Effector CD4-positive, alpha-beta T cell (primary cell): ENCODE measurements around the gene FOXJ3.

Experiments
- DNase-seq: peaks from one replicate; pipeline ENCODE4 v3.0.0-alpha.2; 2020

FOXJ3 gene

DNA sequence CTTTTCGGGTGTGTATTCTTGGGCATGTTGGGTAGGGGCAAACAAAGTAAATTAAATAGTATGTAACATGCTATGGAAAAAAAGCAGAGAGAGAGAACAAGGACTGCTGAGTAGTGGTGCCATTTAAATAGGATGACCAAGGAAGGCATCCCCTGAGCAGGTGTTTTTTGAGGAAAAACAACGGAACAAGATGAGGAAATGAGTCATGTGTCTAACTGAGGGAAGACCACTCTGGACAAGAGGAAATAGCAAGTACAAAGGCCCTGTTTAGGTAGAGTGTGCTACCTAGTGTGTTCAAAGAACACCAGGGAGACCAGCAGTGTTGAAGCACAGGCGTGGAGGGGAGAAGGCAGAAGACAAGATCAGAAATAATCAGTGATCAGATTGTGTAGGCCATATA lies 150.4 kb downstream of the FOXJ3 start:
- DNase-seq: no peak

DNA sequence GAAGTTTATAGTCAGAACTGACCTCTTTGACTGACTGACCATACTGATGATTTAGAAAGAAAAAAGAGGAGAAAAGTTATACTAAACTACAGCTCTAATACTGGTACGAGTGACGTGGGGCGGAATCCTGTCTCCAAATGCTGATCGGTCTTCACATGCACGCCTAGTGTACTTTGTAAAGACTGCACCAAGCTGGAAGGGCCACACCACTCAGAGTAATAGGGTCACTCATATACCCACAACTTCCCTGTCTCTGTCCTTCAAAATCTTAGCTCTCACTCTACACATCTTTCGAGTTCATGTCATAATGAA lies 151.1 kb downstream of the FOXJ3 start:
- no peak for DNase-seq

DNA sequence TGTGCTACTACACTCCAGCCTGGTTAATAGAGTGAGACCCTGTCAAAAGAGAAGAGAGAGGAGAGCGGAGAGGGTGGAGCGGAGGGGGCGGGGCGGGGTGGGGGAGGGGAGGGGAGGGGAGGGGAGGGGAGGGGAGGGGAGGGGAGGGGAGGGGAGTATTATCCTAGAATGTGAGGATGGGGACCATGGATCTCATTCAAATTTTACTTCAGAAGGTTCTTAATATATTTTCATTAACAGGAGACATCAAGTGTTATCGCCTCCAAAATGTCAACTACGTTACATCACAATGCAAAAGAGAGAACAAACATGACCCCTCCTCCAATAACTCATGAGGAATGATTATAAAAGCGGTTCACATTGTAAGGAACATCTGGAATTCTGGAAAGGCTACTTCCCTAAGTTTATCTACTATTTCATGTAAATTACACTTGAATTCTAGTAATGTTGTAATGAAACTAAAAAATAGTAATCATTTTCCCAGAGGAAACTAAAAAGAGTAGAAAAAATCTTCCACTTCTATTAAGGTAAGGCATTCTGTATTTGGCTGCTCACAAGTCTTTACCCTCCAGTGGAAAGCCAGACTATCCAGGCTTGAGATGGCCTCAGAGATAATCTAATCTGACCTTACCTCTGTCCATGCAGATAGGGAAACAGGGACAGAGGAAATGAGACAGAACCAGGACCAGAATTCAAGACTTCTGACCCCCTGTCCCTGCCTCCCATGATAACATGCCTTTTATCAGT lies 151.7 kb downstream of the FOXJ3 start:
- DNase-seq: no peak

DNA sequence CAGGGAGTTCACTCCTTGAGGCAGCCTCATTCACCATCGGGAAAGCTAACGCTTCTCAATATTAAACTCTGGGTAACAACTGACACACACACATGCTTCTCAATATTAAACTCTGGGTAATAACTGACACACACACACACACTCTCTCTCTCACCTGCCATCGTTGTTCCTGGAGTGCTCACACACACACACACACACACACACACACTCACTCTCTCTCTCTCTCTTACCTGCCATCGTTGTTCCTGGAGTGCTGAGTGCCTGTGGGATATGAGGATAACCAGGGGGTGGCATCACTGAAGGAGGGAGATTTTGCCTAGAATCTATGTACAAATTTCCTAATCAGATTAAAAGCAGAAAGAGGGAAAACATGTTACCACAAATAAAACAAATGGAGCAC lies 153.3 kb downstream of the FOXJ3 start:
- no peak for DNase-seq

GRCh38 chr1:42179900-42180329 lies 155.1 kb downstream of the FOXJ3 start:
- no peak for DNase-seq

GRCh38 chr1:42179275-42179674 lies 155.8 kb downstream of the FOXJ3 start:
- DNase-seq: no peak

GRCh38 chr1:42178249-42178648 lies 156.8 kb downstream of the FOXJ3 start:
- no peak for DNase-seq

DNA sequence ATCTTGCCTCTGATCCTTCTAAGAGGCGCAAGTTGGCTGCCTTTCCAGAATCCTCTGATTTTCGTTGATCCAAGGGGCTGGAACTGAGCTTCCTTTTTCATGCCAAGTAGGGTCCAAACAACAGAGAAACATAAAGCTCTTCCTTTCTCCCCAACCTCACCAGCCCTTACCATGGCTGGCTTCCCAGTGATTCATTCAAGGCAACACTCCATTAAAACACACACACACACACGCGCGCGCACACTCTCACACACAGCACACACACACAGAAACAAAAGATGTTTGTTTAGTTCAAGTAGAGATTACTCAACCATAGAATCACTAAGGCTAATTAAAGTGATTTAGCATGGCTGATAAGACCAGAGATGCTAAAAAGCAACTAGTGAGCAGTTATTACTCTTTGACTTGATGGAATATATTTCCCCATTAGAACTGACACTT lies 157.5 kb downstream of the FOXJ3 start:
- no peak for DNase-seq

DNA sequence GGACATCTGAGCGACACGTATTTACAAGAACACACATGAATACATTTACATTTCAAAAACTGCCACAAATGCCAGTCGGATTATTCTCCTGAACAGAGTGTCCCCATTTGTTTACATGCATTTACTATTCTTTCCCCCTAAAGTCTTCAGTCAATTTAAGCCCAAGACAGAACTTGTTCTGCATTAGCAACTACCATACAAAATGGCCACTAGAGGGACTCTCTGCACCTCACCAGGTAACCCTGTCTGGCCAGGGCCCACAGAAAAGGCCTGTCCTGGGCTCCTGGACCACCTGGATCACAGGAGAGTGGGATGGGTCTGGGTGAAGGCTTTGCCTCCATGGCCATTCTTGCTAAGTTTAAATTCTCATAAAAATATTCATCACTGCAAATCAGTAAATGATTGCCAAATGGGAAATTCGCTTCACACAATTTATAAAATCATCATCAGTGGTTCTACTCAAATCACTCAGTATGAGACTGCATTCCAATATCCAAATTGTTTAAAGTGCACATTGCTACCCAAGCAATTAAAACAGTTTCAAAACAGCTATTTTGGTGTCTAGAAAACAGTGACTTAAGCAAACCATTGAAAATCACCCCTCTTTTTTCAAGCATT lies 158.0 kb downstream of the FOXJ3 start:
- no peak for DNase-seq

- no peak for DNase-seq
Measured at GRCh38 chr1:42175314-42176054, 159.6 kb downstream of the FOXJ3 start.

GRCh38 chr1:42173961-42174735 lies 160.9 kb downstream of the FOXJ3 start:
- DNase-seq: no peak

DNA sequence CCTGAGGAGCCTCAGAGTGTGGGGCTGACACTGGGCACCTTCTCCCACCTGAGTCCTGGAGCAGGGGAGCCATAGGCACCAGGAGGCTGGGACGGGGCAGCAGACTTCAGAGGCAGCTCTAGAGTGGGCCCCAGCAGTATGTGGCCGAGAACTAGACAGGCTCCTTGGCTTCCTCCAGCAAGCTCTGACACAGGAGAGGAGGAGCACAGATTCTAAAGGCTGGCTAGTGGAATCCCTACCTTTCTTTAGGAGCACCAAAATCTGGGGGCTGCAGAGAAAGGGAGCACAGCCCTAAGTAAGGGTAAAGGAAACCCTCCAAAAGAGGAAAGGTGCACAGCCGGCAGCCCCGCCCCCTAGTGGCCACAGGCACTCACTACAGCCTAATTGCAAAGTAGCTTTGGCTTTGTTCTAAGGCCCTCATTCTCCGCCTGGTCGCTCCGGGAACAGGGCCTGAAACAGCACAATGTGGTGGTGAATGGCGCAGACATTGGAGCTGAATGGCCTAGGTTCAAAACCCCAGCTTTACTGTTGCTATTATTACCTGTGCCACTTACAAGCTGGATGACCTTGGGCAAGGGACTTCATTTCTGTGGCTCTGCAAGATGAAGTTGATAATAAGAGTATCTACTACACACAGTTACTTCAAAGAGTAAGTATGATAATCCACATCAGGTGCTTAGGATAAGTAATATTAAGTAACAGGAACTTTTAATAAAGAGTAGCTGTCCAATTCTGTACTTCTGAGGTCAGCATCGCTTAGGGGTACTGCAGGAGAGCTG lies 161.7 kb downstream of the FOXJ3 start:
- DNase-seq: peak; percentile 60

GRCh38 chr1:42172381-42173133 lies 162.5 kb downstream of the FOXJ3 start:
- DNase-seq: no peak

DNA sequence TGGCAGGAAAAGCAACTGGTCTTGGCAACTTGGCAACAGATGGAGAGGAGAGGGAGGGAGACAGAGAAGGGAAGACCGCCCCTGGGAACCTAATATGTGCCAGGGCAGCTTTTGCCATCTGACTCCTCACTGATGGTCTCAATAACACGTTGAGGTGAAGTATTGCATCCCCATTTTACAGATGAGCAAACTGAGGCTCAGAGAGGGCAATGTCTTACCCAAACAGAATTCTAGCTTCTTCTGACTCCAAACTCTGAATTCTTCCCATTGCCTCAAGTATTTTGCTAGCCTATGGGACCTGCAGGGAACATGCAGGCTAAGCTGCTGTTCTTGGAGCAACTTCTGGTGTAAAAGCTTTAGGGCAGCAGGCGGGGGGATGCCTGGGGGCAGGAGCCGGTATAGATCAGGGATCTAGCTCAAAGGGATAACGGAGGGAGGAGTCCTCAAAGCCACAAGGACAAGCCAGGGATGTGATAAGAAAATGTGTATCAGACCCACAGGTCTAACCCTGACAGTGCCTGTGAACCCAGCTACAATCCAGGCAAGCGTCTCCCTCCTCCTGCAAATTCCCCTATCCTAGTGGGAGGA lies 163.3 kb downstream of the FOXJ3 start:
- DNase-seq: no peak

DNA sequence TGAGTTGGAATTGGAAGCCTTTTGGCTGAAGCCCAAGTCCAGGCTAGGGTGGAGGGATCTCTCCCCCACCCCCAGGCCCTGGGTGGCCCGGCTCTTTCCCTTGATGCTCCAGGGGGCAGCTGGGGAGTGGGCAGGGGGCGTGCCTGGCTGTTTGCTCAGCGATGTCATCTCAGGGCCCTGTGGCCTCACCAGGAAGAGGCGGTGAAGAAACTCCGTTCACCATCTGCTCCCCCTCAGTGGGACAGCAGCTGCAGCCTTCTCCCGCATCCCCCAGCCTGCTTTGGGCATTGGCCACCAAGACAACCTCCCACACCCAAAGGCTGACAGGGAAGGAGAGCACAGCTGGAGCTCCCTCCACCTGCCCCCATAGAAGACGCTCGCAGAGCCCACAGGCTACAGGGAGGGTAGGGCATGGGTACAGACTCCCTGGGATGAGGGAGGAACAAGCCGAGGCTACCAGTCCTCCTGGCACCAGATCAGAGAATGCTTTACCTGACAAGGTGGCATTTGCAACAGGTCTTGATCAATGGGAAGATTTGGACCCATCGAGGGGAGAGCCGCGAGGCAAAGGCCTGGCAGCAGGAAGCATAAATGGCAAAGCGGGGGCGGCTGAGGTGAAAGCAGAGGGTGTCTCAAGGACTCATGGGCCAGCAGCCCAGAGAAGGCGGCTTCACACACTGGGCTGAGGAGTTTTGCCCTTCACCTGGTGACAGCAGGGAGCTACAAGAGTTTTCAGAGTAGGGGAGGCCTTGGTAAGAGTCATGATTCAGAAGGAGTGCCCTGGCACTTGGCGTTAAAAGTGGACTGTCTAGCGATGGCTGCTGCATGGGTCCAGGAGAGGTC lies 164.0 kb downstream of the FOXJ3 start:
- DNase-seq: no peak

GRCh38 chr1:42168763-42169162 lies 166.3 kb downstream of the FOXJ3 start:
- DNase-seq: no peak

DNA sequence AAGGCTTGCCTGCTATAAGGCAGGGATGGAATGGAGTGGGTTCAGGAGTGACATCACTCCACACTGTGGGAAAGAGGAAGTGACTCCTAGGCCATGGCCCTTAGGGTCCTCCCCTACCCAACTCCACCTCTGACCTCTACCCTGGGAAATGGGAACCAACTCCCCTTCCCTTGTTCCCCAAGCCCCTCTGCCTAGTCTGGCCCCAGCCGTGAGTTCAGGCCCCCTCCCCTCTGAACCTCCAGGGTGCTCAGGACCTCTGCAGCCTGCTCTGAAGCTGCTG lies 166.7 kb downstream of the FOXJ3 start:
- DNase-seq: no peak

- no peak for DNase-seq
Measured at GRCh38 chr1:42167611-42168390, 167.2 kb downstream of the FOXJ3 start.

DNA sequence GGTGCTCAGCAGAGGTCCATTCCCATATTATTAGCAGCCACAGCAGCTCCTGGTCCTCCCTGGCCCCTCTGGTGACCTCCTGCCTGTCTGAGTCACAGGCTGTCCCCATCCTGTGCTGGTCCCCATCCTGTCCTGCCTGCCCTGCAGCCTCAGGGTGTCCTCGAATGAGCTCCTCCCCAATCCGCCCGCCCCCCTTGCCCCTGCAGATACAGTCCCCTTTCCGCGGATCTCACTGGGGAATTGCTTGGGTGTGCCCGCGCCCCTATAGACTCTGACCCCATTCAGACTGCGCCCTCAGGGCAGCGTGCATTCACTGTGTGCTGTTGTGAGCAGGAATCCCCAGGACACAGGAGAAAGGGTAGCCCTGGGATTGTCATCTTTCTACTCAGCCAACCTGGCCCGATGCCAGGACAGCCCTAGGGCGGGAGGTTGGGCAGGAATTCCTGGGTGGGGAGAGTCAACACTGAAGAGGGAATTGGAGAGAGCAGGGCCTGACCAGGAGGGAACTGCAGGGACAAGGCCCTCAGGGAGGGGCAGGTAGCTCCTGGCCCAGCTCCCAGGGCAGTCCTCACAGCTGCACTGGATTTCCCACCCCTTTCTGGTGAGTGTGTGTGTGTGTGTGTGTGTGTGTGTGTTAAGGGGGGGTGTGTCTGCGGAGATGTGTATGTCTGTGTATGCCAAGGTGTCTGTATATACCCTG lies 169.4 kb downstream of the FOXJ3 start:
- DNase-seq: no peak
